Ishikawa (cell line): ENCODE data around the gene CHST2.

ENCODE experiments used
- CEBPB ChIP-seq: IDR thresholded peaks from 2 replicates; pipeline ENCODE4 v1.6.1; 2012
- EGR1 ChIP-seq: IDR thresholded peaks from 2 replicates; pipeline ENCODE4 v1.6.1; 2012
- EP300 ChIP-seq: IDR thresholded peaks from 2 replicates; pipeline ENCODE4 v1.6.1; 2012; ENCODE audit warnings: borderline replicate concordance
- MAX ChIP-seq: IDR thresholded peaks from 2 replicates; pipeline ENCODE4 v1.6.1; 2012
- NFIC ChIP-seq: IDR thresholded peaks from 2 replicates; pipeline ENCODE4 v1.6.1; 2012
- RAD21 ChIP-seq: IDR thresholded peaks from 2 replicates; pipeline ENCODE4 v1.6.1; 2012; ENCODE audit warnings: low read depth
- TAF1 ChIP-seq: IDR thresholded peaks from 2 replicates; pipeline ENCODE4 v1.6.1; 2012; ENCODE audit warnings: low read depth, mild to moderate bottlenecking
- USF1 ChIP-seq: IDR thresholded peaks from 2 replicates; pipeline ENCODE4 v1.6.1; 2012
- YY1 ChIP-seq: IDR thresholded peaks from 2 replicates; pipeline ENCODE4 v1.6.1; 2012; ENCODE audit warnings: low read depth
- ZBTB7A ChIP-seq: IDR thresholded peaks from 2 replicates; pipeline ENCODE4 v1.6.1; 2012; ENCODE audit warnings: low read depth
- TF ChIP-seq, protein P1 (sequence below): IDR thresholded peaks from 2 replicates; pipeline ENCODE4 v1.6.1; 2012; ENCODE audit warnings: low read depth, mild to moderate bottlenecking

DNA sequence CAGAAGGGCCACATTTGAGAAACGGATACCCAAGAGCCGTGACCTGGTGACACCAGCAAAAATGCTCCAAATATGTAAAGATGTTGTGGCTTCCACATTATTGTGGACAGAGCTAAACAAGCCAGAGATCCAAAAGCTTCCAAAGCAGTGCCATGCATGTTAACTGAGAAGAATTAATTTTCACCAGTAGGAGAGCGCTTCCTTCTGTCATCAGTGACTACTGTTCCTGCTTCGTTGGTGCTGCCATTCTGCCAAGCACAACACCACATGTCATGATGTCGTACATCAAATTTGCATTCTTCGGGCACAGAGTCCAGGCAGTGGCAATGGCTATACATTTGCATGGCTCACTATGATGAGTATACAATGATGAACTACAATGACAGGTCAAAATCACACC, 19.1 kb upstream of the CHST2 start:
- TF ChIP-seq, protein P1, sequence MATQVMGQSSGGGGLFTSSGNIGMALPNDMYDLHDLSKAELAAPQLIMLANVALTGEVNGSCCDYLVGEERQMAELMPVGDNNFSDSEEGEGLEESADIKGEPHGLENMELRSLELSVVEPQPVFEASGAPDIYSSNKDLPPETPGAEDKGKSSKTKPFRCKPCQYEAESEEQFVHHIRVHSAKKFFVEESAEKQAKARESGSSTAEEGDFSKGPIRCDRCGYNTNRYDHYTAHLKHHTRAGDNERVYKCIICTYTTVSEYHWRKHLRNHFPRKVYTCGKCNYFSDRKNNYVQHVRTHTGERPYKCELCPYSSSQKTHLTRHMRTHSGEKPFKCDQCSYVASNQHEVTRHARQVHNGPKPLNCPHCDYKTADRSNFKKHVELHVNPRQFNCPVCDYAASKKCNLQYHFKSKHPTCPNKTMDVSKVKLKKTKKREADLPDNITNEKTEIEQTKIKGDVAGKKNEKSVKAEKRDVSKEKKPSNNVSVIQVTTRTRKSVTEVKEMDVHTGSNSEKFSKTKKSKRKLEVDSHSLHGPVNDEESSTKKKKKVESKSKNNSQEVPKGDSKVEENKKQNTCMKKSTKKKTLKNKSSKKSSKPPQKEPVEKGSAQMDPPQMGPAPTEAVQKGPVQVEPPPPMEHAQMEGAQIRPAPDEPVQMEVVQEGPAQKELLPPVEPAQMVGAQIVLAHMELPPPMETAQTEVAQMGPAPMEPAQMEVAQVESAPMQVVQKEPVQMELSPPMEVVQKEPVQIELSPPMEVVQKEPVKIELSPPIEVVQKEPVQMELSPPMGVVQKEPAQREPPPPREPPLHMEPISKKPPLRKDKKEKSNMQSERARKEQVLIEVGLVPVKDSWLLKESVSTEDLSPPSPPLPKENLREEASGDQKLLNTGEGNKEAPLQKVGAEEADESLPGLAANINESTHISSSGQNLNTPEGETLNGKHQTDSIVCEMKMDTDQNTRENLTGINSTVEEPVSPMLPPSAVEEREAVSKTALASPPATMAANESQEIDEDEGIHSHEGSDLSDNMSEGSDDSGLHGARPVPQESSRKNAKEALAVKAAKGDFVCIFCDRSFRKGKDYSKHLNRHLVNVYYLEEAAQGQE = no peak
- TF ChIP-seq YY1 = no peak
- no peak for TF ChIP-seq TAF1
- no peak for TF ChIP-seq NFIC
- TF ChIP-seq EP300 = no peak
- no peak for TF ChIP-seq EGR1
- no peak for TF ChIP-seq CEBPB
- TF ChIP-seq MAX = no peak
- no peak for TF ChIP-seq ZBTB7A
- TF ChIP-seq RAD21 = no peak
- TF ChIP-seq USF1 = no peak
